Measurements from ENCODE around the gene RGS3. TPM values are rescaled to one million over a fixed set of nuclear protein-coding genes. Genes with fewer than 3 reads are reported as not detected.

RGS3 gene
- total RNA-seq, 2 experiments from 2014 or later, result 51.0 to 51.5 TPM

- intact Hi-C loops (cut with micrococcal nuclease), result loop anchor here (1.0 to 2.0 kb wide), 2 partner anchors 11 to 55 kb away; no protein-coding TSS in a partner anchor
- ATAC-seq (peak; percentile 52), DNase-seq (peak; percentile 88)
- ChIA-PET CTCF (interaction anchor here (0.8 to 4.4 kb wide), 15 partner anchors 10 to 135 kb away, joined by 3 to 18 read pairs (median 4); no protein-coding TSS in a partner anchor), POLR2A (interaction anchor here (0.8 to 6.1 kb wide), 10 partner anchors 9 to 113 kb away, joined by 3 to 50 read pairs (median 4); partner anchors contain the start of genes C9orf43 and POLE3)
- TF ChIP-seq, protein P1, sequence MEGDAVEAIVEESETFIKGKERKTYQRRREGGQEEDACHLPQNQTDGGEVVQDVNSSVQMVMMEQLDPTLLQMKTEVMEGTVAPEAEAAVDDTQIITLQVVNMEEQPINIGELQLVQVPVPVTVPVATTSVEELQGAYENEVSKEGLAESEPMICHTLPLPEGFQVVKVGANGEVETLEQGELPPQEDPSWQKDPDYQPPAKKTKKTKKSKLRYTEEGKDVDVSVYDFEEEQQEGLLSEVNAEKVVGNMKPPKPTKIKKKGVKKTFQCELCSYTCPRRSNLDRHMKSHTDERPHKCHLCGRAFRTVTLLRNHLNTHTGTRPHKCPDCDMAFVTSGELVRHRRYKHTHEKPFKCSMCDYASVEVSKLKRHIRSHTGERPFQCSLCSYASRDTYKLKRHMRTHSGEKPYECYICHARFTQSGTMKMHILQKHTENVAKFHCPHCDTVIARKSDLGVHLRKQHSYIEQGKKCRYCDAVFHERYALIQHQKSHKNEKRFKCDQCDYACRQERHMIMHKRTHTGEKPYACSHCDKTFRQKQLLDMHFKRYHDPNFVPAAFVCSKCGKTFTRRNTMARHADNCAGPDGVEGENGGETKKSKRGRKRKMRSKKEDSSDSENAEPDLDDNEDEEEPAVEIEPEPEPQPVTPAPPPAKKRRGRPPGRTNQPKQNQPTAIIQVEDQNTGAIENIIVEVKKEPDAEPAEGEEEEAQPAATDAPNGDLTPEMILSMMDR (IDR thresholded peaks at IDR 0.05), result no peak
- peaks cover 88% of the 10 kb centered on the region for H3K4me1 Mint-ChIP-seq (ENCODE audit: low read depth)
- H3K27ac Mint-ChIP-seq, result peak overlapping the region; percentile 71
- H3K9me3 Mint-ChIP-seq, result no peaks in the 10 kb centered on the region
- no peaks in the 10 kb centered on the region for H3K27me3 Mint-ChIP-seq
- peak overlapping the region; percentile 69 for H3K4me3 Mint-ChIP-seq
- peaks cover 77% of the 10 kb centered on the region for H3K36me3 Mint-ChIP-seq (ENCODE audit: low read depth)
These were observed 60.1 kb downstream of the RGS3 start for GRCh38 chr9:113523421-113524141.

- Mint-ChIP-seq H3K36me3 (ENCODE audit: low read depth) (peaks cover 73% of the 10 kb centered on the region), H3K4me1 (ENCODE audit: low read depth) (peaks cover 81% of the 10 kb centered on the region), H3K9me3 (no peaks in the 10 kb centered on the region), H3K4me3 (peak overlapping the region; percentile 69), H3K27ac (peak overlapping the region; percentile 71), H3K27me3 (no peaks in the 10 kb centered on the region)
- no peak for ATAC-seq
- TF ChIP-seq, protein P1 (IDR thresholded peaks at IDR 0.05), result no peak
- ChIA-PET POLR2A (interaction anchor here (0.9 to 6.1 kb wide), 8 partner anchors 8 to 249 kb away, joined by 3 to 50 read pairs (median 6); partner anchors contain the start of genes C9orf43, CDC26, POLE3 and PRPF4), CTCF (interaction anchor here (0.8 to 2.6 kb wide), 8 partner anchors 12 to 134 kb away, joined by 3 to 17 read pairs (median 6); no protein-coding TSS in a partner anchor)
- DNase-seq, result no peak
- intact Hi-C loops (cut with micrococcal nuclease), result no loop called here
These were observed 60.9 kb downstream of the RGS3 start for GRCh38 chr9:113524468-113524867.

DNA sequence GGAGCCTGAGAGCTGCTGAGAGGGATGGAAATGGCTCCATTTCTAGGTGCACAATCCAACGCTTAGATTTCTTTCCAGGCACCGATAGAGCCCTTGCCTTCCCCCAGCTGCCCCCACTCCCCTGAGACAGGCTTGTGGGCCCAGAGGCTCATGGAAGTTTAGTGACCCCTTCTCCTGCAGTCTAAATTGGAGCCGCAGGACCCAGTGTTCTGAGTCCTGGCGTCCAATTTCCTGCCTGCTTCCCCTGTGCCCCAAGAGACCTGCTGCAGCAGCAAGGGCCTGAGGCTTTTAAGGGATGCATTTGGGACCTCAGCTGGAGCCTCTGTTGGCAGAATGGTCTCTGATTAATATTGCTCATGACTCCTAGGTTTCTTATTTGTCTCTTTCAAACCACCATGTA, 61.7 kb downstream of the RGS3 start:
- peak overlapping the region; percentile 58 for H3K27ac Mint-ChIP-seq
- TF ChIP-seq, protein P1 (IDR thresholded peaks at IDR 0.05), result no peak
- CTCF ChIA-PET, result interaction anchor here (1.3 to 2.6 kb wide), 4 partner anchors 16 to 79 kb away, joined by 4 to 17 read pairs (median 11); no protein-coding TSS in a partner anchor
- intact Hi-C loops (cut with micrococcal nuclease), result no loop called here
- ATAC-seq, result no peak
- DNase-seq, result no peak
- POLR2A ChIA-PET, result interaction anchor here (0.9 to 6.1 kb wide), 5 partner anchors 8 to 250 kb away, joined by 3 to 50 read pairs (median 6); partner anchors contain the start of genes CDC26 and PRPF4
- H3K36me3 Mint-ChIP-seq (ENCODE audit: low read depth), result peaks cover 73% of the 10 kb centered on the region
- H3K4me1 Mint-ChIP-seq (ENCODE audit: low read depth), result peaks cover 73% of the 10 kb centered on the region
- H3K4me3 Mint-ChIP-seq, result peak overlapping the region; percentile 15
- no peaks in the 10 kb centered on the region for H3K27me3 Mint-ChIP-seq
- H3K9me3 Mint-ChIP-seq, result no peaks in the 10 kb centered on the region

DNA sequence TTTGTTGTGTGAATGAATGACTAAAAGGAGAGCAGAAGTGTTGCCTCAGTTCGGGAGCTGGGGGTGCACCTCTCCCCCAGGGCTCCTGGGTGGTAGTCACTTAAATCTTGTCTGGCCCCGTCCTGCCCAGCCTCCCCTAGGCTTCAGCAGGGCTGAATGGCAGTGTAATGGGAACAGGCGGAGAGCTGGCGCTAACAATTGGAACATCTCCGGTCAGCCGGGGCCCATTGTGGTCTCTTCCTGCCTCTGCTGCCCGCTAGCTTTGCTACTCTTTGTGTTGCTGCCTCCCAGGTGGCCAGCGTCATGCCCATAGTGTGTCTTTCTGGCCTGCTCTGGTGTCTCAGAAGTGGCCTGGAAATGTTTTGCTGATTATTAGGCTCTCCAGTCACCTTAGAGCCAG, 62.3 kb downstream of the RGS3 start:
- no peak for DNase-seq
- Mint-ChIP-seq H3K4me3 (peak overlapping the region; percentile 15), H3K36me3 (ENCODE audit: low read depth) (peaks cover 75% of the 10 kb centered on the region), H3K9me3 (no peaks in the 10 kb centered on the region), H3K27ac (peak overlapping the region; percentile 58), H3K27me3 (no peaks in the 10 kb centered on the region), H3K4me1 (ENCODE audit: low read depth) (peaks cover 70% of the 10 kb centered on the region)
- intact Hi-C loops (cut with micrococcal nuclease), result no loop called here
- POLR2A ChIA-PET, result interaction anchor here (1.3 to 6.1 kb wide), 4 partner anchors 9 to 250 kb away, joined by 3 to 50 read pairs (median 6); partner anchors contain the start of genes CDC26 and PRPF4
- CTCF ChIA-PET, result interaction anchor here (1.8 to 2.6 kb wide), 2 partner anchors 18 to 53 kb away, joined by 3 to 7 read pairs; no protein-coding TSS in a partner anchor
- TF ChIP-seq, protein P1 (IDR thresholded peaks at IDR 0.05), result no peak
- no peak for ATAC-seq

All from activated CD8-positive, alpha-beta T cell treated with anti-CD3 and anti-CD28 coated beads for 36 hours (primary cell).